HepG2 (cell line): ENCODE measurements around the gene COX15. TPM values are rescaled to one million over a fixed set of nuclear protein-coding genes. Genes with fewer than 3 reads are reported as not detected.

Experiments used
- ATF1 ChIP-seq: IDR thresholded peaks from 2 replicates; pipeline ENCODE4 v1.6.1; 2016; ENCODE audit warnings: mild to moderate bottlenecking, control low read depth
- DNMT1 ChIP-seq: sonication (generic); formaldehyde crosslinking; IDR thresholded peaks from 2 replicates; pipeline ENCODE4 v1.5.1; 2020; ENCODE audit warnings: mild to moderate bottlenecking, missing genetic modification reagents
- DNMT3B ChIP-seq: conservative IDR thresholded peaks from 2 replicates; pipeline ENCODE4 v1.6.1; 2016; ENCODE audit warnings: missing biosample characterization, control low read depth
- EED ChIP-seq: sonication (generic); formaldehyde crosslinking; IDR thresholded peaks from 2 replicates; pipeline ENCODE4 v1.5.0; 2020; ENCODE audit warnings: mild to moderate bottlenecking, missing genetic modification reagents
- HCFC1 ChIP-seq: fragments of 150-350 bp; IDR thresholded peaks from 2 replicates; pipeline ENCODE4 v1.6.1; 2014; ENCODE audit warnings: low read depth, low read length
- KAT2B ChIP-seq: fragments of 150-350 bp; IDR thresholded peaks from 2 replicates; pipeline ENCODE4 v1.6.1; 2014; ENCODE audit warnings: low read depth, low read length, borderline replicate concordance
- MAX ChIP-seq: IDR thresholded peaks from 2 replicates; pipeline ENCODE4 v1.6.1; 2012; ENCODE audit warnings: inconsistent platforms
- MBNL3 ChIP-seq: fragments of 250-450 bp; sonication (Bioruptor Pico); conservative IDR thresholded peaks from 2 replicates; pipeline ENCODE4 v1.8.0; 2022; ENCODE audit warnings: mild to moderate bottlenecking, inconsistent platforms
- PTBP1 ChIP-seq: fragments of 200-400 bp; formaldehyde crosslinking; IDR thresholded peaks from 2 replicates; pipeline ENCODE4 v1.6.1; 2018; ENCODE audit warnings: low read length, low read depth; ENCODE audit not compliant: poor library complexity, severe bottlenecking
- RELA ChIP-seq: sonication (generic); formaldehyde crosslinking; IDR thresholded peaks from 2 replicates; pipeline ENCODE4 v1.4.0; 2020; ENCODE audit warnings: missing genetic modification reagents
- RNF219 ChIP-seq: sonication (generic); formaldehyde crosslinking; IDR thresholded peaks from 2 replicates; pipeline ENCODE4 v1.5.0; 2020; ENCODE audit warnings: mild to moderate bottlenecking, missing genetic modification reagents
- SMAD3 ChIP-seq: sonication (generic); formaldehyde crosslinking; IDR thresholded peaks from 2 replicates; pipeline ENCODE4 v1.4.0; 2020; ENCODE audit warnings: missing genetic modification reagents
- SP140L ChIP-seq: sonication (generic); formaldehyde crosslinking; IDR thresholded peaks from 2 replicates; pipeline ENCODE4 v1.4.0; 2020; ENCODE audit warnings: missing genetic modification reagents, borderline replicate concordance
- TEAD3 ChIP-seq: optimal IDR thresholded peaks from 2 replicates; pipeline ENCODE3; 2016; ENCODE audit warnings: borderline replicate concordance
- THAP11 ChIP-seq: IDR thresholded peaks from 2 replicates; pipeline ENCODE4 v1.6.1; 2016; ENCODE audit warnings: missing biosample characterization, missing genetic modification reagents
- ZFP37 ChIP-seq: sonication (generic); formaldehyde crosslinking; IDR thresholded peaks from 2 replicates; pipeline ENCODE4 v1.4.0; 2020; ENCODE audit warnings: missing genetic modification reagents, borderline replicate concordance
- ZNF121 ChIP-seq: sonication (generic); formaldehyde crosslinking; IDR thresholded peaks from 2 replicates; pipeline ENCODE4 v1.5.0; 2020; ENCODE audit warnings: mild to moderate bottlenecking, missing genetic modification reagents
- ZNF276 ChIP-seq: sonication (generic); formaldehyde crosslinking; IDR thresholded peaks from 2 replicates; pipeline ENCODE4 v1.4.0; 2020; ENCODE audit warnings: mild to moderate bottlenecking, low read depth, missing genetic modification reagents
- ZNF280B ChIP-seq: sonication (generic); formaldehyde crosslinking; IDR thresholded peaks from 2 replicates; pipeline ENCODE4 v1.5.0; 2020; ENCODE audit warnings: missing genetic modification reagents, mild to moderate bottlenecking, borderline replicate concordance
- ZNF639 ChIP-seq: conservative IDR thresholded peaks from 2 replicates; pipeline ENCODE4 v1.6.1; 2018; ENCODE audit warnings: missing genetic modification reagents
- ZNF780A ChIP-seq: sonication (generic); formaldehyde crosslinking; IDR thresholded peaks from 2 replicates; pipeline ENCODE4 v1.8.0; 2022; ENCODE audit warnings: mild to moderate bottlenecking, missing genetic modification reagents, moderate library complexity
- ZSCAN30 ChIP-seq: sonication (generic); formaldehyde crosslinking; IDR thresholded peaks from 2 replicates; pipeline ENCODE4 v1.5.0; 2020; ENCODE audit warnings: mild to moderate bottlenecking, missing genetic modification reagents
- polyA plus RNA-seq, 8 experiments: library from polyadenylated mRNA; depleted of rRNA in 3 of 8; stranded (reverse) in 7 of 8; unstranded in 1 of 8; fragments of >200 nt; fragmentation: Illumina TruSeq in 4 of 8; extraction: Trizol in 4 of 8; gene quantifications; 2 replicates each; pipeline versions ENCODE4 v1.2.1 to v1.2.3, GENCODE V29; 2011 to 2016; ENCODE audit warnings: low read depth in 4 of 8, missing spikeins in 1 of 8, mixed read lengths in 1 of 8; ENCODE audit not compliant: insufficient read depth in 1 of 8
- total RNA-seq, 5 experiments: library from RNA; depleted of rRNA; stranded (reverse); fragments of >200 nt; fragmentation: Illumina TruSeq; extraction: Trizol; gene quantifications; 2 replicates each; pipeline ENCODE4 v1.2.3, GENCODE V29; 2016; ENCODE audit warnings: low read depth in 1 of 5

The COX15 gene
- total and polyA plus RNA-seq, 2 of the 13 experiments (the other 11 are each of a cell fraction or from before 2014, with no cell fraction given), result 19.2 to 44.7 TPM

GRCh38 chr10:99732033-99732842, at the start of gene COX15, which contains the start of gene CUTC (continued):
- TF ChIP-seq ZNF280B (CRISPR knock-in tag) (peak; percentile 67; the same call in 1 of the 2 replicates), EED (no peak), THAP11 (CRISPR knock-in tag) (peak; percentile 91), TEAD3 (CRISPR knock-in tag) (peak; percentile 69), SP140L (CRISPR knock-in tag) (no peak; the same call in 1 of the 2 replicates), PTBP1 (no peak), ZFP37 (CRISPR knock-in tag) (0 out of 2 replicates have a peak, but pooled peaks have one; percentile 72), MBNL3 (no peak), SMAD3 (0 out of 2 replicates have a peak, but pooled peaks have one; percentile 27), KAT2B (no peak), ZNF639 (peak; percentile 44; the same call in 1 of the 2 replicates), ATF1 (CRISPR knock-in tag) (no peak), RNF219 (CRISPR knock-in tag) (no peak), ZNF780A (CRISPR knock-in tag) (no peak), MAX (peak; percentile 91), DNMT3B (CRISPR knock-in tag) (no peak), ZSCAN30 (CRISPR knock-in tag) (no peak), ZNF121 (no peak), ZNF276 (CRISPR knock-in tag) (no peak), HCFC1 (peak; percentile 41; the same call in 1 of the 2 replicates), RELA (CRISPR knock-in tag) (no peak), DNMT1 (CRISPR knock-in tag) (no peak; the same call in 1 of the 2 replicates)
